ENCODE results near the gene CRAMP1.

Gene CRAMP1

DNA sequence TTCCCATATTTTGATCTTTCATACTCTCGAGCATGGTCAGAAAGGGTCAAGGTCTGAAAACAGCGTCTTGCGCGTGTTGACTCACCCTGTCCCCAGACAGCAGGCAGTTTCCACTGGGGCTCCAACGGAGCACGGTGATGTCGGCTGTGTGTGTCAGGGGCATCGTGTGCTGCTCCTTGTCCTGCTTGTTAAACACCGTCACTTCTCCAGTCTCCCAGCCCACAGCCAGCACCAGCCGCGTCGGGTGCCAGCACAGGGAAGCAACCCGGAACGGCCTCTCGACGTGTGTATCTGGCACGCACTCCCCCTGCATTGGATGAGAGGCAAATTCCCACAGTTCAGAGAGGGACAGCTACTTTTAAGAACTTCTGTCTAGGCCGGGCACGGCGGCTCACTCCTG lies 9.9 kb upstream of the CRAMP1 start:
- DNase-seq, result no peak

DNA sequence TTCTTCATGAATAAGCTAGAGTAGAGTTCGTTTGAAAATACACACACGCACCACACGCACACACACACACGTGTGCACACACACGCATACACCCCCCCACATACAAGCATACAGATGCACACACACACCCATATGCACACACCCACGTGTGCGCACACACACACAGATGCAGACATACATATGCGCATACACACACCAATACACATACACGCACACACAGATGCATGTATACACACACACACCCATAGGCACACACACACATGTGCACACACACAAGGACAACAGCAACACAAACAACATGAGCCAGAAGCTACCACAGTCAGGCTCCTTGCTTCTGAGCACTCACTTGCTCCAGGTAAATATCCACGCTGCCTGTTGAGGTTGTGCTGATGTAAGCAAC lies 5.4 kb upstream of the CRAMP1 start:
- DNase-seq, result no peak

DNA sequence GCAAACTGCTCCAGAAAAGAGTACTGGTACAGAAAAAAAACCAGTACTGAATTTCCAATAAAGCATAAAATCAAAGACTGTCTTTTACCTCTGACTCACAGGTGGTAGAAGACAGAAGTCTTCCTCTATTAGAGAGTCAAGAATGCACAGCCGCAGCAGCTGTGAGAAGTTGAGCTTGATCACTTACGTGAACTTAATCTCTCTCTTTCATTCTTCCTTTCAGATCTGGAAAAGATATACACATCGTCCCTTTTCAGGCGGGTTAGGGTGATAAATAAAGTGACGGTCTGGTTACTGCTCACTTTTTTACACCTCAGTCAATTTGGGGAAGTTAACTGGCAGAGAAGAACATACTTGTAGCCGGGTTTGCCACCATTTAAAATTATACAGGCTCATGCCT lies 4.2 kb upstream of the CRAMP1 start:
- DNase-seq, result no peak

DNA sequence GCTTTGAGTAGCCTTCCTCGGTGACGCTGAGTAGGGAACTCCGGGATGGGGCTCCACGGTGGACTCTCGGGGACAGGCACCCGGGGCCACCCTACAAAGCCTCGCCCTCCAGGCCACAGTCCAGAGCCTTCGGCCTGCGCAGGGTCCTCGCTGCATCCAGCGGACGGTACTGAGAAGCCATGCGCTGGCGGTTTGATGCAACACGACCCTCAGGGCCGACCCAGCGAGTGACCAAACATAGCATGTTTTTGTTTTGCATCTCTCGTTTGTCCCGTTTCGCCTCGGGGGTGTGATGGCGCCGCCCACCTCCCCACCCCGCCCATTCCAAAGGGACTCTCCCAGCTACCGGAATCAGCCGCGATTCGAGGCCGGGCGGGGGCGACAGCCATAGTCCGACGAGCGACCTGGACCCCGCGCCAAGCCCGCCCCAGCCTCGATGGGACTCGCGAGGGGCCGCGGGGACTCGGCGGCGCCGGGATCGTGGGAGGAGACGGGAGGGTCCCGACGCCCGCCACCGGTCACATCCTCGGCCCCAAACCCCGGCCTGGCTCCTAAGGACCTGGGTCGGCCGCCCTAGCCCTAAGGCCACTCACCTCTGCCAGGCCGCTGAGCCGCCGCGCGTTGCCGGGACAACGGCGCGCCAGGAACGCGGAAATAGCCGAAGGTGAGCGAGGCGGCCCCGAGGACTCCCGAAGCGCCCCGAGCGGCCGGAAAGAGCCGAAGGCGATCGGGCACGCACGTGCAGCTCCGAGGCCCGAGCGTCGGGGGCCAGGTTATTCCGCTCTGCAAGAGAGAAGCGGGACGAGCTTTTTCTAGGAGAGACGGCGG lies 1.9 kb upstream of the CRAMP1 start:
- peak; percentile 93 for DNase-seq

DNA sequence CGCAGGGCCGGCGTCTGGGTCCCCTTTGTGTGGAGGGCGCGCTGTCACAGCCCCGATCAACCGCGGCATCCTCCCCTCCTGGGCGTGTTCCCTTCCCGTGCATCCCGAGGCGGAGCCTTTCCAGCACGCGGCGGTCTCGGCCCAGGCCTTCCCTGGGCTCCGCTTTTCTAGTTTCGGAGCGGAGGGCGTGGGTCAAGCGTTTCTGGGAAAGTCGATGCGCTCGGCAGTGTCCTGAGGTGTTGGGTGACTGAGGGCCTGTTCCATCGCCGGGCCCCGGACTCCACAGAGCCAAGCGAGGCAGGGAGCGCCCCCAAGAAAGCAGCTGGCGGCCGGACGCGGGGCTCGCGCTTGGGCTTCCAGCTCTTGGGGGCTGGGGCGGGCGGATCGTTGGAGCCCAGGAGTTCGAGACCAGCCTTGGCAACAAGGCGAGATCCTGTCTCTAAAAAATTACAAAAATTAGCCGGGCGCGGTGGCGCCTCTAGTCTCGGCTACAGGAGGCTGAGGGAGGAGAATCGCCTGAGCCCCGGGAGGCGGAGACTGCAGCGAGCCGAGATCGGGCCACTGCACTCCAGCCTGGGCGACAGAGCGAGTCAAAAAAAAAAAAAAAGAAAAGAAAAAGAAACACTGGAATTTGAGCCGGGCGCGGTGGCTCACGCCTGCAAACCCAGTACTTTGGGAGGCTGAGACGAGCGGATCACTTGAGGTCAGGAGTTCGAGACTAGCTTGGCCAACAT lies 1.1 kb upstream of the CRAMP1 start:
- peak; percentile 35 for DNase-seq

DNA sequence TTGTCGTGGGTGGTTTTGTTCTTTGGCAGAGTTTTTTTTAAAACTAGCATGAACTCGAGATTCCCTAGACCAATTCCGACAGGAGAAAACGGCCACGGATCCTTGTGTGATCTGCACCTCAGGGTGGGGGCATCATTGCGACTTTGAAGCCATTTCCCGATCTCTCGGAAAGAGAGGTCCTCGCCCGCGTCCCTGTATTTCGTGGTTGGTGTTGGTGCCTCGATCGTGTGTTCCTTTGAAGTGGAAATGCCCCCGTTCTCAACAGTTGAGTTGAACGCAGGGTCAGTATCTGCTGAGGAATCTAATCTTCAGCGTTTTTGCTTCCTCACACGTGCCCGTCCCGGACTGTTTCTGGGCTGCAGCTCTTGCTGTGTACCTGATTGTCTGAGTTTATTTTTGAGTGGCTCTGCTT lies 1.1 kb downstream of the CRAMP1 start:
- peak; percentile 21 for DNase-seq

DNA sequence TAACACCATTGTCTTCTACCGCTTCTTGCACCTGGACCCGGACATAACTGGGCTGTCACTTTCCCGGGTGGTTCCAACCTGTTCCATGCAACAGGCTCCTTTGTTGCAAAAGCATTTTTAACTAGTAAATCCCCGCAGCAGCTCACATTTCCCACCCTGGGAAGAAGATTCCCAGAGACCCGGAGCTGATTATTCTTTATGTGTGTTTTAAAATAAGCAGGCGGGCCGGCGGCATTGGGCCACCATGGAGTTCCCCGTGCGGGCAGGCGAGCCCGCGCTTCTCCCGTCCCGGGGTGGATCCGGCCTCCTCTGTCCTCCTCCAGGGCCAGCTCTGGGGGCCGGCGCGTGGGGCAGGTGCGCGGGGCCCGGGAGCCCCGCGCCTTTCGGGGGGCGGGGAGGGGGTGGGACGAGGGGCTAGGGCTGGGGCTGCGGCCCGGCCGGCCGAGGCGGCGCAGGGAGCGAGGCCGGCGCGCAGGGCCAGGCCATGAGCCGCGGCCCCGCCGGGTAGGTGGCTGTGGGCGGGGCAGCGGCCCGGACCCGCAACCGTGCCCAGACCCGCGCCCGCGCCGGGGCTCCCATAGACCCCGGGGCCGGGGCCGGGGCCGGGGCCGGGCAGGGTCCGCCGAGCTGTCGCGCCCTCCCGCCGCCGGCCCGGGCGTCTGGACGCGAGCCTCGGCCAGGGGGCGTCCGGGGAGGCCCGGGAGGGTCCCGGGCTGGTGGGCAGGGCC lies 1.7 kb downstream of the CRAMP1 start:
- peak; percentile 43 for DNase-seq

DNA sequence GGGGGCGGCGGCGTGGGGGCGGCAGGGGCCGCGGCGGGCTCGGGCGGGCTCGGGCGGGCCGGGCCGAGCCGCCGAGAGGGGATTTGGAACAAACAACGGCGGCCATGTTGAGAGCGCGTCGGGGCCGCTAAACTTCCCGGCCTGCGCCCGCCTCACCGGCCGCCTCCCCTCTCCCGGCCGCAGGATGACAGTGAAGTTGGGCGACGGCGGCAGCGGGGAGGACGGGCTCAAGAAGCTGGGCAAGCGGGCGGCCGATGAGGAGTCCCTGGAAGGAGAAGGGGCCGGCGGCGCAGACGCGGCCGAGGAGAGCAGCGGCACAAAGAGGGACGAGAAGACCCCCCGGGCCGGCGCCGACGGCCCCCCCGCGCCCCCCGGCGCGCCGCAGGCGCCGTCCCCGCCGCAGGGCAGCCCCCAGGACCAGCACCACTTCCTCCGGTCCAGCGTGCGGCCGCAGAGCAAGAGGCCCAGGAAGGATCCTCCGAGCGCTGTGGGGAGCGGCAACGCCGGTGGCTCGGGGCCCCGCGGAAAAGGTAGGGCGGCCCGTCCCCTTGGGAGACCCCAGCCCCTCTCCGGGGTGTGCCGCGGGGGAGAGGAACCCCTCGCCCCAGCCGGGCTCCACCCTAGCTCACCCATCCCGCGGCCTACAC lies 2.4 kb downstream of the CRAMP1 start:
- DNase-seq, result peak; percentile 32

DNA sequence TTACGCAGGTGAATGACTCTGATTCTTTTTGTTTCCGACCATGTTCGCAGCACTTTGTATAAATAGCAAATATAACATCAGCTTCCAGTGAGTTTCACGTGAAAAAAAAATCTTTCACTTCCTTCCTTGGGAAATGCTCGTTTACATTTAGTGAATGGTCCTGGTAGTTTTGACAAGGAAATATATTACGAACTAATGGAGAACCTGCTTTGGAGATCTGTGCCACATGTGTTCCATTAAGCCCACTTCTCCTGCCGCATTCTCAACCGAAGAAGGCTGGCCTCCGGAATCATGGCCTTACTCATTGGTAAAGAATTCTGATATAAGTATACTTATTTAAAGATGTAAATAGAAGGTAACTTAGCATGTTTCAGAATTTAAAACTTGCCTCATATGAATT lies 3.6 kb downstream of the CRAMP1 start:
- no peak for DNase-seq

DNA sequence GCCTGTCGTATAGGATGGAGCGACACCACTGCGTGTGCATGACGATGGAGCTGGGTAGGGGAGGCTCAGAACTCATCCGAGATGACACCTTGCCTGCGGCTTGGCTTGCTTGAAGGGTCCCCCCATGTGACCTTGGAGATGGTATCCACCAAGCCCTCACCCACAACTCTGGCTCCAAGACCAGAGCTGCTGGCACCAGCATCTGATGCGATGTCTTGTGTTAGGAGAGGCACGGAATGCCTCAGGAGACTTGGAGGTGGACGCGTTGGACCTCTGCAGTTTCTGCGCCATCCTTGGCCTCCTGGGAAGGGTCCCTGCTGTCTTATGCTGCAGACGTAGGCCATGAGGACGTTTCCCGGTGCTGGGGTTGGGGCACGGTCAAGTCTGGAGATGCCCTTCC lies 7.8 kb downstream of the CRAMP1 start:
- DNase-seq, result no peak

DNA sequence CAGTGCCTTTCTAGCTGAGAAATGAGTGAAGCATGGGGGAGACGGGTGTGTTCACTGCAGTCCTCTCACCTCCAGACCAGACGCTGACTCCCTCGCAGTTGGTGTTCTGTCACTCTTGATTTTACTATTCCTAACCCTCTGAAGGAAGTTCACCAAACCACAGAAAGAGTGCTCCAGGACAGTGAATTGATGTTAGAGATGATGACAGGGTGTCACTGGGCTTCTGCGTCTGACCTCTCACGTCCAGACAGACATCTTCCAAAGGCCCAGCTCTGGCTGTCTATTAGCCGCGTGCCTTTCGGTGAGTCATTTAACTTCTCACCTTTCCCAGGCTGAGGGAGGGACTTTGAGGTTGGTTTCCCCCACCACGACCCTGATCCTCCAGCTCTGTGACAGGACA lies 8.2 kb downstream of the CRAMP1 start:
- DNase-seq, result peak; percentile 15

DNA sequence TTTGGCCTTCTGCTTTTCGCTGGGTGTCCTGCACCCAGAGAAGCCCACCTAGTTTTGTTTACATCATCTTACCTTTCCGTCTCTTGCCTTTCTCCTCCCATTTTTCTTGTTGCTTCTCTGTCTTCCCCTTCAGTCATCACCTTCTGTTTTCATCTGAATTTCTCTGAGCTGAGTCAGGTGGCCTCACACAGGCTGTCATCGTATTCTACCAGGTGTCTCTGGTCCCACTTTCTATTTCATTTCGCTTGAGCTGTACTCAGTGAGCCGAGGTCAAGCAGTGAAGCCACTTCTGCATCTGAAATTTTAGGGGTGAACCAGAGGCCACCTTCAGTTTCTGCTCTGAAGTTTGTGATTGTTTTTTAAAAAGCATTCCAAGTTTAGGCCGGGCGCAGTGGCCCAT lies 9.7 kb downstream of the CRAMP1 start:
- DNase-seq, result no peak

DNA sequence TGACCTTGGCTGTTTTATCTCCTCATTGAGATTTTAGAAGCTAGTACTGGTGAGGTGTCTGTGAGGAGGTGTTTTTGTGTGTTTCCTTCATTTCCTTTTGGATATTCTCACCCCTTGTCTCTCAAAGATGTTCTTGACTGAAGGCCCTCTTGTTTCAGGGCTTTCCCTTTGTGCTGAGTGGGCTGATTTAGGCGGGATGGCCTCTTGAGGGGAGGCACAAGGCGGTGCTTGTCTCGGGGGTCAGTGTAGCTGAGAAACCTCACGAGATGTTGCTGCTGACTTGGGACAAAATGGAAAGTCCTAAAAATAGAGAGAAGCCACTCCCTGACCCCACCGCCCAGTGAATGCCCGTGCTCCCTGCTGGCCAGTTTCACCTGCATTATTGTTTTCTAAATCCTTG lies 14.2 kb downstream of the CRAMP1 start:
- no peak for DNase-seq

DNA sequence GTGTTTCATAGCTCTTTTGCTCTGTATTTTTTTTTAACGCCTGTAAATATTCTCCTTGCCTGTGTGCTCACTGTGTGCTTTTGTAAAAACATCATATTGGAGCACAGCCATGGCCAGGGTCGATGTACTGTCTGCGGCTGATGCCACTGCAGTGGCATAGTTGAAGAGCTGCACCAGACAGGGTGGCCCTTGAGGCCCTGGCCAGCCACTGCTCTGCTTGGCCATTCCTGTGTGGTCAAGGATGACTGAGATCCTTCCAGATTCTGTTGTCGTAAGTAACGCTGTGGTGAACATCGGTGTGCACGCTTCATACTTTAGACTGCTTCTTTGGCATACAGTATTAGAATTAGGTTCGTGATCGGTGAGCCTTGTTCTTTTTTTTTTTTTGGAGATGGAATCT lies 14.6 kb downstream of the CRAMP1 start:
- DNase-seq, result no peak

DNA sequence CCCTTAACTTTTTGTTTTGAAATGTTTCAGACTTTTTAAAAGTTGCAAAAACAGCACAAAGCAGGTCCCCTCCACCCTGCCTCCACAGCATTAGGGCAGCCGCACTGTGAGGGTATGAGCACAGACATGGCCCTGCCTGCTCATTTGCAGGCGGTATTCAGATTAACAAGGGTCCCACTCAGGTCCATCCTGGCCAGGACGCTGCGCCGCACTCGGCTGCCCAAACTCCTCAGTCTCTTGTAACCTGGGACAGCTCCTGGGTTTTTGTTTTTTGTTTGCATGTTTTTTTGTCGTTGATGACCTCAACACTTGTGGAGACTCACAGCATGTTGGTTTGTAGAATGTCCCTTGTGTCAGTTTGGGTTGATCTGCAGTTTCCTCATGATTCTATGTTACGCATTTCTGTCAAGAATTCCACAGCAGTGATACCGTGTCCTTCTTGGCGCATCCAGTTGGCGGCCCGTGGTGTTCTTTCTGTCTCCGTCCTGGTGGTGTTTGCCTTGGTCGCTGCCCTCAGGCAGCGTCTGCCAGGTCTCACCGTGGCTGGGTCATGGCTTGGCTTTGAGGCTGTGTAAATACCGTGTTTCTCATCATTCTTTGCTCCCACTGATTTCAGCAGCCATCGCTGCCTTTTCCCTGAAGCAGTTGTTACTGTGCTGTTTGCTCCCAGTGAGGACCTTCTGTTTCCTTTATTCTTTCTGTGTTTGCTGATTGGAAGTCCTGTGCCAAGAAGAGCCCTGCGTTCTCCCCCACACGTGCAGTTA lies 18.5 kb downstream of the CRAMP1 start:
- DNase-seq, result no peak

DNA sequence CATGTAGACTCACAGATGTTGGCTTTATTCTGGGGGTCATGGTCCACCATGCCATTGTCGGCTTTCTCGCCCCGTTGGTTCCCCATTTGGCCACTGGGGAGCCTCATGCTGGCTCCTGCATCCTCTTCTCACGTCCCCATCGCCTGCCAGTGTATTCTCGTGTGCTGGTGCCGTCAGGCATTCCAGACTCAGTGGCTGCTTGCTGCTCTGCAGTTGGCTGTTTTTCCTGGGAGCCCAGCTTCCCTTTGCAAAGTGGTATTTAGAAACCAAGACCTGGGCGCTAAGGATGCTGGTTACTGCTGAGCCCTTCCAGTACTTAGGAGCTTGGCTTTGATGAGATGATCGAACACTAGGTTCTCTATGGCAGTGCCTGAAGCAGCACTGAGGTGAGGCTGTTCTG lies 19.1 kb downstream of the CRAMP1 start:
- DNase-seq, result no peak

DNA sequence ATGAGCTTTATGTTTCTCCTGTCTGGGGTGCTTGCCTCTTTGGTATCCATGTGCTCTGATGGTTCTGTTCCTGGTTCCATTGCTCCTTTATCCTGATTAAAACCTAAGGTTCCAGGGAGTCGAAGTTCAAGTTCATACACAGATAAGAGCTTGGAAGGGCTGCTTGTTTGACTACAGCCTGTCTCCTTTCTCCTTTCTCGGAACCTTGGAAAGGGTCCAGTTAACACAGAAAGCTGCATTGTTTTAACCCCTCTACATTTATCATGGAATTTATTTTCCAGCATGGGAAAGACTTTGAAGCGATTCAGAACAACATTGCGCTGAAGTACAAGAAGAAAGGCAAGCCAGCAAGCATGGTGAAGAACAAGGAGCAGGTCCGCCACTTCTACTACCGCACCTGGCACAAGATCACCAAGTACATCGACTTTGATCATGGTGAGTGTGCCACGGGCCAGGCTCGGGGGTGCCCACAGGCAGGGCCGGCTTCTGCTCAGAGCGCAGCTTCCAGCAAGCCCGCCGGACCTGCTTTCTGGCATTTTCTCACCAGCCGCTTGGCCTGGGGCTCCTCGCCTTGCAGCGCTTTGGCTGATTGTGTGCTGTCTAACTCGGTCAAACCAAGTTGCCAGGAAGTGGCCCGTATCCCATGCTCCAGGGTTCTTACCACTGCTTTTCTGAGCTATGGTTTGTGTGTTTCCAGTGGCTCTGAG lies 19.9 kb downstream of the CRAMP1 start:
- DNase-seq, result no peak

DNA sequence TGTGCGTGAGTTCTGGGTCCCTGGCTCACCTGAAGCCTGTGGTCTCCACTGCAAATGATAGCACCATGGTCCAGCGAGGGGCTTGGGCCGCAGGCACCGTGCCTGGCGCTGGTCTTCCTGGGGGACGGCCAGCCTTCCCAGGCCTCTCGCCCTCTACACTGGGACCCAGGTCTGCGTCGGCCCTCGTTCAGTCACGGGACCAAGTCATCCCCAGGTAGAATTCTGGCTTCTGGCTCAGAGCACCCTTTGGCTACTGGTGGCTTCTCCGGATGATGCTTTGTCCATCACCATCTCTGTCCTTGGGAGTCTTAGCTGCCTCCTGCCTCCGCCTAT lies 20.4 kb downstream of the CRAMP1 start:
- no peak for DNase-seq

DNA sequence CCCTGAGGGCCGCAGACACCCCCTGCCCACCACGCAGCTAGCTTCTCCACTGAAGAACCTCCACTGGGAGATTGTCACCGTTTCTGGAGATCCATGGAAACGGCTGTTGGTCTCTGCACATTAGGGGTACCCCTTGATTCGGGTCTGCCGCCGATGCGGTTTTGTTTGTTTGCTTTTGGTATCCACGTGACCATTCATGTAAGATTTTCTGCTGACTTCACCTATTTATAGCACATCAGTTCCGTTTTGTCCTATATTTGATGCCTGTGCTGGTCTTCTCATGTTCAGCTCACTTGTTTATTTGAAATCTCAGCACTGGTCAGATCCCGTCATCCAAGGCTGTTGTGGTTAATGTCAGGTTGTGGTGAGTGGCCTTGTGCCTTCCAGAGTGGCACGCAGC lies 21.1 kb downstream of the CRAMP1 start:
- DNase-seq, result no peak

DNA sequence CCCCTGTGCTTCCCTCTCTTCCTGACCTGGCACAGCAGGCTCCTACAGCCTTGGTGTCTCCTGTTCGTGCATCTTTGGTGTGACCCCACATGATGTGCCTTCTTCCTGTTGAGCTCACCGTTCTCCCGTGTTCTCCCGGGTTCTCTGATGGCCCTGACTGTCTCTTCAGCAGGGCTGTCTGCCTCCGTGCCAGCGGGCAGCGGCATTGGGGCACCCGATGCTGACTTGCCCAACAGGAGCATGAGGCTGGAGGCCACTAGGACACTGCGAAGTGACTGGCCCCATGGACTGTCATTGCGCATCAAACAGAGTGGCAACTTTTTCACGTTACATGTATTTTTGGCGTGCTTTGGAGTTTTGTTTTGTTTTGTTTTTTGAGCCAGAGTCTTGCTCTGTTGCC lies 22.4 kb downstream of the CRAMP1 start:
- no peak for DNase-seq

DNA sequence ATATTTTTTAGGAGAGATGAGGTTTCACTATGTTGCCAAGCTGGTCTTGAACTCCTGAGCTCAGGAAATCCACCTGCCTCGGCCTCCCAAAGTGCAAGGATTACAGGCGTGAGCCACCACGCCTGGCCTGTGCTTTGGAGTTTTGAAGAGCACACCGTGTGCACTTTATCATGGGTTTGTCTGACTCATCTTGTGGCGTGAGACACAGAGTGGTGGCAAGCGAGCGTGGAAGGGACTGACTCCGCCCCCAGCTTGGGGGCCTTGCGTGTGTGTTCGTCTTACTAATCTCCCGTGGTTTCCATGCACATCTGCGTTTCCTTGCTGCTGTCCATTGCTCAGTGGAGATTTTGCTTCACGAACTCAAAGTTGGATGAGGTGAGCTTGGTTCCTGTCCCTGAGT lies 22.9 kb downstream of the CRAMP1 start:
- DNase-seq, result peak; percentile 23

DNA sequence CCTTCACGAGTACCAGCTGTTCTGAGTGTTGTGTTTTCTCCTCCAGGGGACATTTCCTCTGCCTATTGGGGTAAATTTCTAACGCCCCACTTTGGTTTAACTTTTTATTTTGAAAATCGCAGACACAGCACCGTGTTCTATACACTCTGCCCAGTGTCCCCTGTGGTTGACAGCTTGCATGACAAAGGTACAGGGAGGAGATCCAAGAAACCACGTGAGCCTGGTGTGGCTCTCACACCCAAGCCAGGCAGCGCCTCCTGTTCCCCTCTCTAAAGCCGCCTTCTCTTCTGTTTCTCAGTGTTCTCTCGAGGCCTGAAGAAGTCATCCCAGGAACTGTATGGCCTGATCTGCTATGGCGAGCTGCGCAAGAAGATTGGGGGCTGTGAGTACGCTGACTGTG lies 25.4 kb downstream of the CRAMP1 start:
- DNase-seq, result no peak

Data from stimulated activated CD4-positive, alpha-beta T cell treated with anti-CD3 and anti-CD28 coated beads, Interleukin-15, amount 100 ng/mL, for 24 hours (primary cell).